ENCODE data around the gene GATAD2B.
A peak's percentile ranks its signal among the peaks of the same experiment; 100 is the strongest.

Gene GATAD2B

GRCh38 chr1:153831026-153831425 is 91.7 kb downstream of the GATAD2B start:
- DNase-seq = peak in 2 of 3 experiments; percentile 8 to 58

- no peak for DNase-seq
Measured at GRCh38 chr1:153827168-153827964, 95.4 kb downstream of the GATAD2B start.

- DNase-seq = no peak
Measured at GRCh38 chr1:153818876-153819275, 103.9 kb downstream of the GATAD2B start.

- no peak for DNase-seq
Measured at GRCh38 chr1:153816283-153816889, 106.4 kb downstream of the GATAD2B start.

- no peak for DNase-seq
Measured at GRCh38 chr1:153805886-153806719, 116.7 kb downstream of the GATAD2B start.

GRCh38 chr1:153805042-153805745 is 117.6 kb downstream of the GATAD2B start:
- DNase-seq = no peak

- no peak for DNase-seq
Measured at GRCh38 chr1:153804112-153804511, 118.7 kb downstream of the GATAD2B start.

GRCh38 chr1:153803470-153804056 is 119.2 kb downstream of the GATAD2B start:
- DNase-seq = no peak

GRCh38 chr1:153801786-153802697 is 120.7 kb downstream of the GATAD2B start:
- DNase-seq = no peak

- DNase-seq = no peak
Measured at GRCh38 chr1:153801028-153801625, 121.6 kb downstream of the GATAD2B start.

- no peak for DNase-seq
Measured at GRCh38 chr1:153800516-153800915, 122.3 kb downstream of the GATAD2B start.

- DNase-seq = no peak
Measured at GRCh38 chr1:153799566-153800465, 123.0 kb downstream of the GATAD2B start.

GRCh38 chr1:153799016-153799415 is 123.8 kb downstream of the GATAD2B start:
- no peak for DNase-seq

- DNase-seq = no peak
Measured at GRCh38 chr1:153798468-153798780, 124.3 kb downstream of the GATAD2B start.

- peak; percentile 49 to 91 (median 79) for DNase-seq
Measured at GRCh38 chr1:153796786-153797659, 125.7 kb downstream of the GATAD2B start.

GRCh38 chr1:153795934-153796785 is 126.6 kb downstream of the GATAD2B start:
- DNase-seq = no peak

GRCh38 chr1:153795330-153795837 is 127.4 kb downstream of the GATAD2B start:
- peak in 2 of 3 experiments; percentile 30 to 44 for DNase-seq

Data from NCI-H1417 (cell line).